PC-3 (cell line): ENCODE data around the gene SUZ12. TPM values are rescaled to one million over a fixed set of nuclear protein-coding genes. Genes with fewer than 3 reads are reported as not detected.

Source experiments
- ATAC-seq: fragments of 200-7000 bp; cut with Tn5 transposase; 2 replicates; pipeline ENCODE4 v1.9.1; 2020; ENCODE audit warnings: mild to moderate bottlenecking, moderate library complexity
- BruUV-seq: library from RNA; stranded (reverse); fragments of 400-500 nt; replicated peaks from 2 replicates; lab custom pipeline; 2021; lab: Mats Ljungman, UMichigan
- CTCF ChIA-PET: fragments of 300-600 bp; sonication (Branson Sonifier 250); formaldehyde crosslinking; loops from one replicate; lab custom pipeline; 2022; ENCODE audit warnings: antibody characterized with exemption; lab: Charles Lee
- POLR2A ChIA-PET: fragments of 300-600 bp; sonication (Branson Sonifier 250); formaldehyde crosslinking; loops from one replicate; lab custom pipeline; 2022; ENCODE audit warnings: antibody characterized with exemption; ENCODE audit not compliant: unreplicated experiment; lab: Charles Lee
- DNase-seq: peaks from one replicate; pipeline ENCODE4 v3.0.0-alpha.2; 2015
- H2AFZ ChIP-seq: fragments of 300-600 bp; sonication (generic); 2 replicates; pipeline ENCODE4 v1.6.0; 2016; ENCODE audit warnings: antibody characterized with exemption, low read length
- H3F3A ChIP-seq: fragments of 300-600 bp; sonication (generic); one replicate; pipeline ENCODE4 v1.6.0; 2017; ENCODE audit warnings: antibody characterized with exemption, low read length, control low read depth, mild to moderate bottlenecking; ENCODE audit not compliant: unreplicated experiment
- H3K27ac ChIP-seq: fragments of 300-600 bp; sonication (generic); 2 replicates; pipeline ENCODE4 v1.5.1; 2016; ENCODE audit warnings: mild to moderate bottlenecking, low read length
- H3K27me3 ChIP-seq: fragments of 300-600 bp; sonication (generic); 2 replicates; pipeline ENCODE4 v1.6.1; 2016; ENCODE audit warnings: low read length, mixed read lengths
- H3K36me3 ChIP-seq: fragments of 300-600 bp; sonication (generic); 2 replicates; pipeline ENCODE4 v1.6.1; 2016; ENCODE audit warnings: low read depth, mixed run types, low read length, mixed read lengths
- H3K4me1 ChIP-seq: fragments of 300-600 bp; sonication (generic); 2 replicates; pipeline ENCODE4 v1.5.1; 2016; ENCODE audit warnings: low read length; ENCODE audit not compliant: insufficient read depth
- H3K4me2 ChIP-seq: fragments of 300-600 bp; sonication (generic); 2 replicates; pipeline ENCODE4 v1.6.0; 2016; ENCODE audit warnings: low read length
- H3K4me3 ChIP-seq: fragments of 300-600 bp; sonication (generic); 2 replicates; pipeline ENCODE4 v1.5.1; 2016; ENCODE audit warnings: mild to moderate bottlenecking, low read length, mixed read lengths
- H3K79me2 ChIP-seq: fragments of 300-600 bp; sonication (generic); 2 replicates; pipeline ENCODE4 v1.6.1; 2017; ENCODE audit warnings: low read length, mixed read lengths
- H3K9ac ChIP-seq: fragments of 300-600 bp; sonication (generic); 2 replicates; pipeline ENCODE4 v1.6.0; 2016; ENCODE audit warnings: mild to moderate bottlenecking, low read length
- H3K9me2 ChIP-seq: fragments of 300-600 bp; sonication (generic); replicated peaks from 2 replicates; pipeline ENCODE4 v1.6.1; 2016; ENCODE audit warnings: mixed run types, low read length, mixed read lengths
- H3K9me3 ChIP-seq: fragments of 300-600 bp; sonication (generic); 2 replicates; pipeline ENCODE4 v1.6.1; 2016; ENCODE audit warnings: low read length, mixed read lengths
- H4K20me1 ChIP-seq: fragments of 300-600 bp; sonication (generic); 2 replicates; pipeline ENCODE4 v1.6.1; 2016; ENCODE audit warnings: low read length, mixed read lengths
- EZH2 ChIP-seq: fragments of 300-600 bp; sonication (generic); IDR thresholded peaks from one replicate; pipeline ENCODE4 v1.6.1; 2017; ENCODE audit warnings: antibody characterized with exemption, mild to moderate bottlenecking, low read length; ENCODE audit not compliant: unreplicated experiment
- EZH2phosphoT487 ChIP-seq: fragments of 300-600 bp; sonication (generic); IDR thresholded peaks from 2 replicates; pipeline ENCODE4 v1.6.1; 2018; ENCODE audit warnings: mild to moderate bottlenecking, antibody characterized with exemption, low read length, borderline replicate concordance
- intact Hi-C: fragments of 100-400 bp; cut with micrococcal nuclease; formaldehyde crosslinking; loops from 2 replicates; pipeline ENCODE4 v1.9.0; 2023
- total RNA-seq: library from RNA; depleted of rRNA; stranded (reverse); fragments of >200 nt; gene quantifications from 2 replicates; pipeline ENCODE4 v1.2.3, GENCODE V29; 2014
- TF ChIP-seq, protein P1 (sequence below): fragments of 300-600 bp; sonication (generic); conservative IDR thresholded peaks from 2 replicates; pipeline ENCODE4 v1.5.1; 2017; ENCODE audit warnings: antibody characterized with exemption, low read depth, mild to moderate bottlenecking, low read length

The SUZ12 gene
- total RNA-seq, 1 experiment from 2014 or later = 11.5 TPM

DNA sequence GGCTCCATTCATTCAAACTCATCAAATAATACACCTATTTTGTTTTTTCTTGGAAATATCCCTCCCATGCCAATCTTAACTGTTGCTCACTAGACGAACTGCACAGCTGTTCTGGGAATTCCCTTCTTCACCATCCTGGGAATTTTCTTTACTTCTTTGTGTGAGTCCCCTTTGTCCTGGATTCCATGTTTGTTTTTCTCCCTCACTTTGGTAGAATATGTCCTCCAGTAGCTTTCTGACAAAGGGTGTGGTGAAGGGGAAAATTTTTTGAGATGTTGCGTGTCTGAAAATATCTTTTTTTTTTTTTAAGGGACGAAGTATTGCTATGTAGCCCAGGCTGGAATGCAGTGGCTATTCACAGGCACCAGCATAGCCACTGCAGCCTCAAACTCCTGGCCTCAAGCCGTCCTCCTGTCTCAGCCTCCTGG is 18.1 kb upstream of the SUZ12 start:
- intact Hi-C loops = no loop called here
- POLR2A ChIA-PET = no interaction called here
- H3K4me1 ChIP-seq = no peaks in the 10 kb centered on the region
- DNase-seq (no peak), ATAC-seq (no peak)
- H2AFZ ChIP-seq = no peak overlapping the region
- no peak overlapping the region for H3K9ac ChIP-seq
- CTCF ChIA-PET = interaction anchor here (0.8 kb wide), 1 partner anchor 88 kb away, joined by 8 read pairs; the partner anchor contains the start of gene LRRC37B
- no peak overlapping the region for H3K27ac ChIP-seq
- H3K4me3 ChIP-seq = no peak overlapping the region
- H3K27me3 ChIP-seq = no peaks in the 10 kb centered on the region
- no TSS peak for BruUV-seq
- H3K79me2 ChIP-seq = no peaks in the 10 kb centered on the region
- H3K9me3 ChIP-seq = no peaks in the 10 kb centered on the region
- H4K20me1 ChIP-seq = no peaks in the 10 kb centered on the region
- TF ChIP-seq EZH2 = no peak
- TF ChIP-seq EZH2phosphoT487 = no peak
- TF ChIP-seq, protein P1, sequence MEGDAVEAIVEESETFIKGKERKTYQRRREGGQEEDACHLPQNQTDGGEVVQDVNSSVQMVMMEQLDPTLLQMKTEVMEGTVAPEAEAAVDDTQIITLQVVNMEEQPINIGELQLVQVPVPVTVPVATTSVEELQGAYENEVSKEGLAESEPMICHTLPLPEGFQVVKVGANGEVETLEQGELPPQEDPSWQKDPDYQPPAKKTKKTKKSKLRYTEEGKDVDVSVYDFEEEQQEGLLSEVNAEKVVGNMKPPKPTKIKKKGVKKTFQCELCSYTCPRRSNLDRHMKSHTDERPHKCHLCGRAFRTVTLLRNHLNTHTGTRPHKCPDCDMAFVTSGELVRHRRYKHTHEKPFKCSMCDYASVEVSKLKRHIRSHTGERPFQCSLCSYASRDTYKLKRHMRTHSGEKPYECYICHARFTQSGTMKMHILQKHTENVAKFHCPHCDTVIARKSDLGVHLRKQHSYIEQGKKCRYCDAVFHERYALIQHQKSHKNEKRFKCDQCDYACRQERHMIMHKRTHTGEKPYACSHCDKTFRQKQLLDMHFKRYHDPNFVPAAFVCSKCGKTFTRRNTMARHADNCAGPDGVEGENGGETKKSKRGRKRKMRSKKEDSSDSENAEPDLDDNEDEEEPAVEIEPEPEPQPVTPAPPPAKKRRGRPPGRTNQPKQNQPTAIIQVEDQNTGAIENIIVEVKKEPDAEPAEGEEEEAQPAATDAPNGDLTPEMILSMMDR = no peak
- no peak overlapping the region for H3K4me2 ChIP-seq
- no peaks in the 10 kb centered on the region for H3F3A ChIP-seq
- H3K9me2 ChIP-seq = no peaks in the 10 kb centered on the region
- H3K36me3 ChIP-seq = no peaks in the 10 kb centered on the region

DNA sequence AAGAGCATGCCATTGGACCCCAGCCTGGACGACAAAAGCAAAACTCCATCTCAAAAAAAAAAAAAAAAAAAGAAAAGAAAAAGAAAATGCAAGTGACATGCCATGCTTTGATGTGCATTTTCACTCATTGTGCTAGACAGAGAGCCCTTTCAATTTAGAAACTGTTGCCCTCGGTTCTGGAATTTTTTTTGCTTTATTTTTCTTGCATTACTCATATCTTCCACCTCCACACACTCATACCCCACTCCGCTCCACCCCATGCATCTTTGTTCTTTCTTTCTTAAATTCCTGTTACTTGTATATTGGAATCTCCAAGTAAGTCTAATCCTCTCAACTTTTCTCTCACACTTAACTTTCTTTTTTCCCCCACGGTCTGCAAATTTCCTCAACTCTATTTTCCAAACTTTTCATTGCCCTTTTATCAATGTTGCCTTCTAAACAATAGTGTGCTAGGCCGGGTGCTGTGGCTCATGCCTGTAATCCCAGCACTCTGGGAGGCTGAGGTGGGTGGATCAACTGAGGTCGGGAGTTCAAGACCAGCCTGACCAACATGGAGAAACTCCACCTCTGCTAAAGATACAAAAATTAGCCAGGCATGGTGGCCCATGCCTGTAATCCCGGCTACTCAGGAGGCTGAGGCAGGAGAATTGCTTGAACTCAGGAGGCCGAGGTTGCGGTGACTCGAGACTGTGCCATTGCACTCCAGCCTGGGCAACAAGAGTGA is 16.8 kb upstream of the SUZ12 start:
- ATAC-seq (no peak), DNase-seq (no peak)
- H3K9me2 ChIP-seq = no peaks in the 10 kb centered on the region
- ChIA-PET CTCF (no interaction called here), POLR2A (no interaction called here)
- no peaks in the 10 kb centered on the region for H3K79me2 ChIP-seq
- no peaks in the 10 kb centered on the region for H3F3A ChIP-seq
- H3K36me3 ChIP-seq = no peaks in the 10 kb centered on the region
- intact Hi-C loops = no loop called here
- H3K27ac ChIP-seq = no peak overlapping the region
- no TSS peak for BruUV-seq
- TF ChIP-seq, protein P1 = no peak
- no peak for TF ChIP-seq EZH2phosphoT487
- no peak for TF ChIP-seq EZH2
- no peaks in the 10 kb centered on the region for H4K20me1 ChIP-seq
- H3K4me2 ChIP-seq = no peak overlapping the region
- H3K9me3 ChIP-seq = no peaks in the 10 kb centered on the region
- no peaks in the 10 kb centered on the region for H3K4me1 ChIP-seq
- no peak overlapping the region for H3K9ac ChIP-seq
- no peaks in the 10 kb centered on the region for H3K27me3 ChIP-seq
- H2AFZ ChIP-seq = no peak overlapping the region
- H3K4me3 ChIP-seq = no peak overlapping the region

DNA sequence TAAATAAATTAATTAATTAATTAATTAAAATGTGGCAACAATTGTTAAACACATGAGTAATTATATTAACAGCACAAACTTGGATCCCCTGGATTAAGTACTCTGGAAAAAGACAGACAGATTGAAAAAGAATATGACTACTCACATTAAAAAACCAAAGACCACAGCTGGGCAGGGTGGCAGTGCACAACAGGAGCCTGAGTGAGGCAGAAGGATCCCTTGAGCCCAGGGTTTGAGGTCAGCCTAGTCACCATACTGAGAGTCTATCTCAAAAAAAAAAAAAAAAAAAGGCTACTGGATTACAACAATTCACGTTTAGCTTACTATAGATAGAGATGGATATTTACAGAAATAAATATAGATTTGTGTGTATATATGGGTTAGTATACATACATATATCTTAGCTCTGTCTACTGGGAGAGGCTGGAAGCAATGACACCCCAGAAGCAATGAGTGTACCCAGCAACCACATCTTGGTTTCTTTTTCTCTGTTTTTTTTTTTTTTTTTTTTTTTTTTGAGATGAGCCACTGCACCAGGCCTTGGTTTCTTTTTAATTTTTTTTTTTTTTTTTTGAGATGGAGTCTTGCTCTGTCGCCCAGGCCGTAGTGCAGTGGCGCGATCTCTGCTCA is 10.6 kb upstream of the SUZ12 start:
- Histone ChIP-seq H3K36me3 (no peaks in the 10 kb centered on the region), H3K9me2 (no peaks in the 10 kb centered on the region), H3K79me2 (no peaks in the 10 kb centered on the region), H3K27me3 (no peaks in the 10 kb centered on the region), H2AFZ (no peak overlapping the region), H3K9ac (no peak overlapping the region), H3K4me2 (no peak overlapping the region), H3K27ac (no peak overlapping the region), H3K4me3 (no peak overlapping the region), H3K4me1 (no peaks in the 10 kb centered on the region), H4K20me1 (no peaks in the 10 kb centered on the region), H3F3A (no peaks in the 10 kb centered on the region), H3K9me3 (no peaks in the 10 kb centered on the region)
- no peak for TF ChIP-seq EZH2phosphoT487
- TF ChIP-seq, protein P1 = no peak
- TF ChIP-seq EZH2 = no peak
- DNase-seq = no peak
- POLR2A ChIA-PET = interaction anchor here (0.6 kb wide), 1 partner anchor 223 kb away, joined by 3 read pairs; no protein-coding TSS in a partner anchor
- intact Hi-C loops = no loop called here
- no peak for ATAC-seq
- no TSS peak for BruUV-seq
- CTCF ChIA-PET = no interaction called here
